Esophagus mucosa (tissue), 1 donor: ENCODE measurements around the gene PHLPP1. TPM values are rescaled to one million over a fixed set of nuclear protein-coding genes. Genes with fewer than 3 reads are reported as not detected.
A peak's percentile ranks its signal among the peaks of the same experiment; 100 is the strongest.

Source experiments
- ATAC-seq: fragments of 200-7000 bp; cut with Tn5 transposase; one replicate; pipeline ENCODE4 v1.9.1; 2020
- total RNA-seq: library from RNA; stranded (reverse); gene quantifications from one replicate; pipeline ENCODE4 v1.2.4, GENCODE V29; 2023
- donor health status: DM: yes; HTN: yes; CAD: no.

The PHLPP1 gene
- total RNA-seq, 1 donor from 2014 or later: 17.7 TPM

GRCh38 chr18:62856294-62856693 is 141.0 kb downstream of the PHLPP1 start:
- ATAC-seq: no peak

GRCh38 chr18:62857263-62857976 is 142.1 kb downstream of the PHLPP1 start:
- no peak for ATAC-seq

GRCh38 chr18:62860062-62860461 is 144.7 kb downstream of the PHLPP1 start:
- no peak for ATAC-seq

- ATAC-seq: no peak
Observed at GRCh38 chr18:62862466-62862865, 147.1 kb downstream of the PHLPP1 start.

GRCh38 chr18:62863579-62864001 is 148.2 kb downstream of the PHLPP1 start:
- no peak for ATAC-seq

- no peak for ATAC-seq
Observed at GRCh38 chr18:62865498-62865897, 150.2 kb downstream of the PHLPP1 start.

GRCh38 chr18:62867534-62867933 is 152.2 kb downstream of the PHLPP1 start:
- no peak for ATAC-seq

- no peak for ATAC-seq
Observed at GRCh38 chr18:62868645-62869044, 153.3 kb downstream of the PHLPP1 start.

- no peak for ATAC-seq
Observed at GRCh38 chr18:62870643-62871042, 155.3 kb downstream of the PHLPP1 start.

- no peak for ATAC-seq
Observed at GRCh38 chr18:62875323-62875722, 160.0 kb downstream of the PHLPP1 start.

- no peak for ATAC-seq
Observed at GRCh38 chr18:62876111-62876510, 160.8 kb downstream of the PHLPP1 start.

GRCh38 chr18:62876828-62877227 is 161.5 kb downstream of the PHLPP1 start:
- ATAC-seq: no peak

GRCh38 chr18:62877411-62878221 is 162.3 kb downstream of the PHLPP1 start:
- ATAC-seq: no peak

- ATAC-seq: no peak
Observed at GRCh38 chr18:62878305-62878704, 163.0 kb downstream of the PHLPP1 start.

- no peak for ATAC-seq
Observed at GRCh38 chr18:62880034-62880433, 164.7 kb downstream of the PHLPP1 start.

- ATAC-seq: no peak
Observed at GRCh38 chr18:62880673-62881364, 165.5 kb downstream of the PHLPP1 start.

GRCh38 chr18:62881509-62882016 is 166.2 kb downstream of the PHLPP1 start:
- ATAC-seq: peak; percentile 94

- ATAC-seq: no peak
Observed at GRCh38 chr18:62883937-62884735, 168.8 kb downstream of the PHLPP1 start.

GRCh38 chr18:62885804-62886203 is 170.5 kb downstream of the PHLPP1 start:
- ATAC-seq: no peak

GRCh38 chr18:62894681-62895390 is 179.5 kb downstream of the PHLPP1 start:
- ATAC-seq: no peak

GRCh38 chr18:62897153-62897552 is 181.8 kb downstream of the PHLPP1 start:
- peak; percentile 61 for ATAC-seq

GRCh38 chr18:62898359-62898758 is 183.0 kb downstream of the PHLPP1 start:
- no peak for ATAC-seq
